ENCODE results near the gene ANKRD34A. TPM values are rescaled to one million over a fixed set of nuclear protein-coding genes. Genes with fewer than 3 reads are reported as not detected.
A peak's percentile ranks its signal among the peaks of the same experiment; 100 is the strongest.

The ANKRD34A gene
- total and polyA plus RNA-seq, 9 donors, result 0.48 to 5.2 (median 2.3) TPM

DNA sequence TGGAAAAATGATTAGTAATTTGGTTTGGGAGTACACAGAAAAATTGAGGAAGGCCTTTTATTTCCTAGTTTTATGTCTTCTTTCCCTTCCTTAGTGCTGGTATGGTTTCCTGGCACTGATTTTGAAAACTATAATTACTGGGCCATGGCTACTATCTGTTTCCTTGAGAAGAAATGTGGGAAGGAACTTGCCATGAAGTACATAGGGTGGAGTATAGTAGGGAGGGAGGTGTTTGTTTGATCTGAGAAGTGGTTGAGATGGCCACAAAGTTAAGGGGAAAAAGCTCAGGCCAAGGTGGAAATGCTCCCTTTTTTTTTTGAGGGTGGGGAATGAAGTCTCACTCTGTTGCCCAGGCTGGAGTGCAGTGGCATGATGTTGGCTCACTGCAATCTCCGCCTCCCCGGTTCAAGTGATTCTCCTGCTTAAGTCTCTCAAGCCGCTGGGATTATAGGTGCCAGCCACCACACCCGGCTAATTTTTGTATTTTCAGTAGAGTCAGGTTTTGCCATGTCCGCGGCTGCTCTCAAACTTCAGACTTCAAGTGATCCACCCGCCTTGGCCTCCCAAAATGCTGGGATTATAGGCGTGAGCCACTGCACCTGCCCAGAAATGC, 45.9 kb upstream of the ANKRD34A start:
- Histone ChIP-seq H3K4me1 (ENCODE audit: insufficient read depth) (peaks cover 4% of the 10 kb centered on the region), H3K36me3 (no peaks in the 10 kb centered on the region), H3K27me3 (no peaks in the 10 kb centered on the region), H3K9me3 (no peaks in the 10 kb centered on the region), H3K27ac (no peak overlapping the region), H3K4me3 (no peak overlapping the region)
- WGBS, 3 donors, result 84 to 89% (median 87%) methylated on average over 8 of the region's 8 CpGs
- TF ChIP-seq EP300 (IDR thresholded peaks at IDR 0.05), result no peak
- TF ChIP-seq, protein P1, sequence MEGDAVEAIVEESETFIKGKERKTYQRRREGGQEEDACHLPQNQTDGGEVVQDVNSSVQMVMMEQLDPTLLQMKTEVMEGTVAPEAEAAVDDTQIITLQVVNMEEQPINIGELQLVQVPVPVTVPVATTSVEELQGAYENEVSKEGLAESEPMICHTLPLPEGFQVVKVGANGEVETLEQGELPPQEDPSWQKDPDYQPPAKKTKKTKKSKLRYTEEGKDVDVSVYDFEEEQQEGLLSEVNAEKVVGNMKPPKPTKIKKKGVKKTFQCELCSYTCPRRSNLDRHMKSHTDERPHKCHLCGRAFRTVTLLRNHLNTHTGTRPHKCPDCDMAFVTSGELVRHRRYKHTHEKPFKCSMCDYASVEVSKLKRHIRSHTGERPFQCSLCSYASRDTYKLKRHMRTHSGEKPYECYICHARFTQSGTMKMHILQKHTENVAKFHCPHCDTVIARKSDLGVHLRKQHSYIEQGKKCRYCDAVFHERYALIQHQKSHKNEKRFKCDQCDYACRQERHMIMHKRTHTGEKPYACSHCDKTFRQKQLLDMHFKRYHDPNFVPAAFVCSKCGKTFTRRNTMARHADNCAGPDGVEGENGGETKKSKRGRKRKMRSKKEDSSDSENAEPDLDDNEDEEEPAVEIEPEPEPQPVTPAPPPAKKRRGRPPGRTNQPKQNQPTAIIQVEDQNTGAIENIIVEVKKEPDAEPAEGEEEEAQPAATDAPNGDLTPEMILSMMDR (IDR thresholded peaks at IDR 0.05), result no peak
- no peak for TF ChIP-seq POLR2A (IDR thresholded peaks at IDR 0.05)
- peak in 1 of 5 donors; percentile 9 for DNase-seq
- intact Hi-C loops (cut with DNase I), result loop anchor here in 3 of 4 donors (5.0 to 10.0 kb wide), 2 partner anchors 163 to 165 kb away; partner anchors contain the start of gene NUDT17 (in 3 of the 3)

DNA sequence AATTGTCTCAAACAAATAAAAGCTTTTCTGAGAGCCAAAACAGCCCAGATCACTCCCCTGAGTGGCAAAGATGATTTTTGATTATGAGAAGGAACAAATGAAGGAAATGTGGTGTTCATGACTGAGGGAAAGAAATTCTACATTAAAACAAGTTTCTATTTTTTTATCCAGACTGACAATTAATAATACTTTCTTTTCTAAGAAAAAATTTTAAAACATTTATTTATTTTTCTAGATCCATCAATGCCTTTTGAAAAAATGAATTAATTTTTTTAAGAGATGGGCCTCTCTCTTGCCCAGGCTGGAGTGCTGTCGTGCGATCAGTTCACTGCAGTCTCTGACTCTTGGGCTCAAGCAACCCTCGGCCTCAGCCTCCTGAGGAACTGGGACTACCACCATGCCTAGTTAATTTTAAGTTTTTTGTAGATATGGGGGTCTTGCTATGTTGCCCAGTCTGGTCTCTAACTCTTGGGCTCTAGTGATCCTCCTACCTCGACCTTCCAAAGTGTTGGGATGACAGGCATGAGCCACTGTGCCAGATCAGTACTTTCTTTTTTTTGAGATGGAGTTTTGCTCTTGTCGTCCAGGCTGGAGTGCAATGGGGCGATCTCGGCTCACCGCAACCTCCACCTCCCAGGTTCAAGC, 43.2 kb upstream of the ANKRD34A start:
- WGBS, 3 donors, result 83 to 86% (median 86%) methylated on average over 8 of the region's 8 CpGs
- no peak for DNase-seq
- peaks cover 4% of the 10 kb centered on the region for H3K4me1 ChIP-seq (ENCODE audit: insufficient read depth)
- H3K27me3 ChIP-seq, result no peaks in the 10 kb centered on the region
- H3K9me3 ChIP-seq, result no peaks in the 10 kb centered on the region
- no peak overlapping the region for H3K27ac ChIP-seq
- intact Hi-C loops (cut with DNase I), result loop anchor here in 3 of 4 donors (1.0 to 10.0 kb wide), 4 partner anchors 29 to 113 kb away; no protein-coding TSS in a partner anchor
- no peak for TF ChIP-seq EP300 (IDR thresholded peaks at IDR 0.05)
- no peak for TF ChIP-seq POLR2A (IDR thresholded peaks at IDR 0.05)
- TF ChIP-seq, protein P1 (IDR thresholded peaks at IDR 0.05), result no peak
- H3K36me3 ChIP-seq, result no peaks in the 10 kb centered on the region
- H3K4me3 ChIP-seq, result no peak overlapping the region

DNA sequence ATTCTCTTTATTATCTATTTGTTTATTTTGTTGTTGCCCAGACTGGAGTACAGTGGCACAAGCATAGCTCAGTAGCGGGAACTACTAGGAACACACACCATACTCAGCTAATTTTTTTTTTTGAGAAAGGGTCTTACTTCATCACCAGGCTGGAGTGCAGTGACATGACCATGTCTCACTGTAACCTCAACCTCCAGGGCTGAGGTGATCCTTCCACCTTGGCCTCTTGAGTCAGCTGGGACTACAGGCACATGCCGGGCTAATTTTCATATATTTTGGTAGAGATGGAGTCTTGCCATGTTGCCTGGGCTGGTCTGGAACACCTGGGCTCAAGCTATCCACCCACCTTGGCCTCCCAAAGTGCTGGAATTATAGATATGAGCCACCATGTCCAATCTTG, 37.3 kb upstream of the ANKRD34A start:
- Histone ChIP-seq H3K27me3 (no peaks in the 10 kb centered on the region), H3K27ac (no peak overlapping the region), H3K9me3 (no peaks in the 10 kb centered on the region), H3K4me1 (ENCODE audit: insufficient read depth) (peaks cover 5% of the 10 kb centered on the region), H3K36me3 (no peaks in the 10 kb centered on the region), H3K4me3 (no peak overlapping the region)
- no peak for DNase-seq
- no peak for TF ChIP-seq POLR2A (IDR thresholded peaks at IDR 0.05)
- no peak for TF ChIP-seq EP300 (IDR thresholded peaks at IDR 0.05)
- TF ChIP-seq, protein P1 (IDR thresholded peaks at IDR 0.05), result no peak
- intact Hi-C loops (cut with DNase I), result loop anchor here in 2 of 4 donors (2.0 to 10.0 kb wide), 2 partner anchors 21 to 107 kb away; no protein-coding TSS in a partner anchor
- WGBS, 3 donors, result 91 to 94% (median 93%) methylated on average over 2 of the region's 2 CpGs

DNA sequence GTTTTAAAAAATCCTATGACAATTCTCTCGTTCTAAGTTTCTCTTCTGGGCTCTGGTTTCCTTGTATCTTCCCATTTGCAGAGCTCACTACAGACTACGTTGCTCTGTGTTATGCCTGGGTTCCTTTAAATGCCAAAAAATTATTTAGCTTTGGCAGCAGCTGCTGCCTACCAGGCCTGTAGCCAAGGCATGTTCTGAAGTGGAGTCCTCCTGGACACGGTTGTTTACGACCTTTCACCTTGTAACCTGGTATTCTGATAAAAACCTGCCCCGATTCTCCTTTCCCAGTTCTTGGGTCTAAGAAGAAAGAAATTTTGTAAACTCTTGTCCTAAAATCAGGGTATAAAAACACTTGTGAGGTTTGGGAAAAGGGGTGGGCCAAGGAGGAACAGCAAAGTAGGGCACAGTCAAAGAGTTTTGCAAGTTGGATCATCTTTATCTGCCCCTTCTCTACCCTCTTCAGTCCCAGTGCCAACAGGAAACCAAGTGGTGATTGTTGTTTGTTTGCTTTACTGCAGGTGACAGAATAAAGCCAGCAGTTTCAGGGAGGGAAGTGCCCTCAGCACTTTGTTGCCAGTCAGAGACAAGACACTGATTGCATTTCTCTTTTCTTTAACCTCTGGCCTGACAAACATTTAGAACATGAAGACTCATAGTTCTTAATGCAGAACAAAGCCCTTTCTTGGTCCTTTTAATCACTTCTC, 35.1 kb upstream of the ANKRD34A start:
- no peaks in the 10 kb centered on the region for H3K27me3 ChIP-seq
- TF ChIP-seq POLR2A (IDR thresholded peaks at IDR 0.05) (no peak), EP300 (IDR thresholded peaks at IDR 0.05) (no peak)
- TF ChIP-seq, protein P1 (IDR thresholded peaks at IDR 0.05), result no peak
- peak overlapping the region; percentile 37 to 74 for H3K27ac ChIP-seq
- peak; percentile 51 to 64 (median 57) for DNase-seq
- intact Hi-C loops (cut with DNase I), result loop anchor here in 2 of 4 donors (2.0 to 10.0 kb wide), 2 partner anchors 19 to 105 kb away; no protein-coding TSS in a partner anchor
- no peaks in the 10 kb centered on the region for H3K9me3 ChIP-seq
- 10 to 13% (median 11%) methylated on average over 5 of the region's 5 CpGs for WGBS, 3 donors
- H3K36me3 ChIP-seq, result peaks cover under 1% of the 10 kb centered on the region
- peak overlapping the region; percentile 18 for H3K4me3 ChIP-seq
- peaks cover 5% of the 10 kb centered on the region for H3K4me1 ChIP-seq (ENCODE audit: insufficient read depth)

Data from ovary (tissue), 9 donors.